ENCODE measurements around the gene TRIM63. TPM values are rescaled to one million over a fixed set of nuclear protein-coding genes. Genes with fewer than 3 reads are reported as not detected.

Gene TRIM63
- total and polyA plus RNA-seq, 2 donors (not counting 3 experiments of a cell fraction or from before 2014, with no cell fraction given), result not detected

DNA sequence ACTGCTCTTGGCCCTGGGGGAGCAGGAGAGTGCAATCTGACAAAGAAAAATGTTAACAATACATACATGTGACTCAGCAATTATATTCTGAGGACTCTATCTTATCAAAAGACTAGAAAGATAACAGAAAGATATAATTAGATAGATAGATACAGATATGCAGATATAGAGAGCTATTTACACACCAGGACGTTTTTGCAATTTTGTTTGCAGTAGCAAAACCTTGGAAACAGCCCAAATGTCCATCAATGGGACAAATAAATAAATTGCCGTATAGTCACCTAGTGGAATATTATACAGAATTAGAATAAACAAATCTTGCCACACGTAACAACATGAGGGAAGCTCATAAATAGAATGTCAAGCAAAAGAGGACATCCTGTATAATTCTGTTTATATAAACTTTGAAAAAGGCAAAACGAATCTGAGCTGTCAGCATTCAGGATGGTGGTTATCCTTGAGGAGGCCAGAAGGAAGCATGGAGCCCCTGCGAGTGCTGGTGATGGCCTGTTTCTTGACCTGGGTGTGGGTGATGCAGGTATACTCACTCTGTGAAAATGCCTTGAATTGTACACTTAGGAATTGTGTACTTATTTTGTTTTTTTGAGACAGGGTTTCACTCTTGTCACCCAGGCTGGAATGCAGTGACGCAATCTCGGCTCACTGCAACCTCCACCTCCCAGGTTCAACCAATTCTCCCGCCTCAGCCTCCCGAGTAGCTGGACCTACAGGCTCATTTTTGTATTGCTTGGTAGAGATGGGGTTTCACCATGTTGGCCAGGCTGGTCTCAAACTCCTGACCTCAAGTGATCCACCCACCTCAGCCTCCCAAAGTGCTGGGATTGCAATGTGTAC is 12.8 kb upstream of the TRIM63 start:
- intact Hi-C loops (cut with micrococcal nuclease), result no loop called here
- POLR2A ChIA-PET, result no interaction called here
- BruUV-seq (replicated peaks), result no TSS peak
- CTCF ChIA-PET, result interaction anchor here (1.0 to 1.3 kb wide), 3 partner anchors 9 to 242 kb away, joined by 3 to 5 read pairs (median 3); no protein-coding TSS in a partner anchor
- TF ChIP-seq FOS (IDR thresholded peaks at IDR 0.05; ENCODE audit: borderline replicate concordance, insufficient read depth, low read length), result no peak
- TF ChIP-seq, protein P1, sequence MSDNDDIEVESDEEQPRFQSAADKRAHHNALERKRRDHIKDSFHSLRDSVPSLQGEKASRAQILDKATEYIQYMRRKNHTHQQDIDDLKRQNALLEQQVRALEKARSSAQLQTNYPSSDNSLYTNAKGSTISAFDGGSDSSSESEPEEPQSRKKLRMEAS (IDR thresholded peaks at IDR 0.05; ENCODE audit: insufficient read depth, insufficient read length), result no peak
- TF ChIP-seq POLR2AphosphoS5 (IDR thresholded peaks at IDR 0.05; ENCODE audit: insufficient read depth, low read depth, low read length), result no peak
- TF ChIP-seq EZH2 (IDR thresholded peaks at IDR 0.05; ENCODE audit: borderline replicate concordance, low read depth, low read length, severe bottlenecking), result no peak
- H3K4me1 ChIP-seq (ENCODE audit: control insufficient read depth, extremely low read depth, insufficient read depth, low read length), result no peaks in the 10 kb centered on the region
- no peaks in the 10 kb centered on the region for H4K20me1 ChIP-seq (replicated peaks; ENCODE audit: control insufficient read depth, extremely low read depth, insufficient read depth, low read length)
- FAIRE-seq, result no peak
- no peak overlapping the region for H3K4me3 ChIP-seq (replicated peaks in 1 of 3; ENCODE audit: insufficient read depth in 1 of 3, low read depth in 1 of 3, low read length in 3 of 3)
- no peak overlapping the region for H3K4me2 ChIP-seq (ENCODE audit: insufficient read depth, low read length)
- H3K36me3 ChIP-seq (ENCODE audit: control insufficient read depth in 2 of 2, extremely low read depth in 1 of 2, insufficient read depth in 2 of 2, low read length in 2 of 2), result no peaks in the 10 kb centered on the region
- dilution Hi-C loops (cut with MboI; ENCODE audit: extremely low pct_ligation_motif_present, low sequenced_read_pairs), result no loop called here
- H3K9ac ChIP-seq (replicated peaks; ENCODE audit: extremely low read depth, insufficient read depth, low read length), result no peak overlapping the region
- H3K79me2 ChIP-seq (ENCODE audit: control insufficient read depth, insufficient read depth, low read length), result no peaks in the 10 kb centered on the region
- no peak overlapping the region for H3K27ac ChIP-seq (ENCODE audit: insufficient read depth, low read depth, low read length)
- H3K27me3 ChIP-seq (ENCODE audit: control insufficient read depth in 2 of 2, insufficient read depth in 2 of 2, low read length in 2 of 2), result peaks cover 0 to 5% of the 10 kb centered on the region in 2 experiments
- H3K9me3 ChIP-seq (replicated peaks; ENCODE audit: control insufficient read depth, insufficient read depth, low read length), result no peaks in the 10 kb centered on the region
- no peaks in the 10 kb centered on the region for H3K9me1 ChIP-seq (replicated peaks; ENCODE audit: control insufficient read depth, extremely low read depth, insufficient read depth, low read length)
- no peak for DNase-seq (ENCODE audit: low read depth, low spot score)
- no peak overlapping the region for H2AFZ ChIP-seq (ENCODE audit: low read depth, low read length)

DNA sequence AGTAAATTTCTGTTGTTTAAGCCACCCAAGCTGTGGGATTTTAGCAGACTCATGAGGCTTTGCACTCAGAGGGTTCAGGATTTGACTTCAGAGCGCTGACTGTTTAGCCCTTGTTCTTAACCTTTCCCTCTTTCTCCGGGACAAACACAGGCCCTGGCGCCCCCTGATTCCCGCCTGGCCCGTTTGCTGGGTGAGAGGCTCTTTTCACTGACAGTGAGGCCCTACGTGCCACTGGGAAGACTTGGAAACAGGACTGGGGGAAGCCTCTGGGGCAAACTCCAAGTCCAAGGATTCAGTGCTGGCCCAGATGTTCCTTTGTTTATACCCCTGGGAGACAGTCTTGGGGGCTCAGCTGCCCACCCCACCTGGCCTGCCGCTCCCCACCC is 11.7 kb upstream of the TRIM63 start:
- H3K9me3 ChIP-seq (replicated peaks; ENCODE audit: control insufficient read depth, insufficient read depth, low read length), result no peaks in the 10 kb centered on the region
- H2AFZ ChIP-seq (ENCODE audit: low read depth, low read length), result no peak overlapping the region
- H4K20me1 ChIP-seq (replicated peaks; ENCODE audit: control insufficient read depth, extremely low read depth, insufficient read depth, low read length), result no peaks in the 10 kb centered on the region
- dilution Hi-C loops (cut with MboI; ENCODE audit: extremely low pct_ligation_motif_present, low sequenced_read_pairs) (no loop called here), intact Hi-C loops (cut with micrococcal nuclease) (no loop called here)
- no TSS peak for BruUV-seq (replicated peaks)
- H3K79me2 ChIP-seq (ENCODE audit: control insufficient read depth, insufficient read depth, low read length), result no peaks in the 10 kb centered on the region
- no peak overlapping the region for H3K27ac ChIP-seq (ENCODE audit: insufficient read depth, low read depth, low read length)
- no peak overlapping the region for H3K9ac ChIP-seq (replicated peaks; ENCODE audit: extremely low read depth, insufficient read depth, low read length)
- H3K9me1 ChIP-seq (replicated peaks; ENCODE audit: control insufficient read depth, extremely low read depth, insufficient read depth, low read length), result no peaks in the 10 kb centered on the region
- H3K4me2 ChIP-seq (ENCODE audit: insufficient read depth, low read length), result no peak overlapping the region
- H3K4me1 ChIP-seq (ENCODE audit: control insufficient read depth, extremely low read depth, insufficient read depth, low read length), result no peaks in the 10 kb centered on the region
- ChIA-PET CTCF (no interaction called here), POLR2A (no interaction called here)
- peaks cover 0 to 3% of the 10 kb centered on the region in 2 experiments for H3K27me3 ChIP-seq (ENCODE audit: control insufficient read depth in 2 of 2, insufficient read depth in 2 of 2, low read length in 2 of 2)
- H3K36me3 ChIP-seq (ENCODE audit: control insufficient read depth in 2 of 2, extremely low read depth in 1 of 2, insufficient read depth in 2 of 2, low read length in 2 of 2), result no peaks in the 10 kb centered on the region
- DNase-seq (ENCODE audit: low read depth, low spot score), result no peak
- no peak for FAIRE-seq
- no peak overlapping the region for H3K4me3 ChIP-seq (replicated peaks in 1 of 3; ENCODE audit: insufficient read depth in 1 of 3, low read depth in 1 of 3, low read length in 3 of 3)
- no peak for TF ChIP-seq GATA2 (IDR thresholded peaks at IDR 0.05; ENCODE audit: insufficient read depth, insufficient read length, low read depth, low read length)
- TF ChIP-seq, protein P2, sequence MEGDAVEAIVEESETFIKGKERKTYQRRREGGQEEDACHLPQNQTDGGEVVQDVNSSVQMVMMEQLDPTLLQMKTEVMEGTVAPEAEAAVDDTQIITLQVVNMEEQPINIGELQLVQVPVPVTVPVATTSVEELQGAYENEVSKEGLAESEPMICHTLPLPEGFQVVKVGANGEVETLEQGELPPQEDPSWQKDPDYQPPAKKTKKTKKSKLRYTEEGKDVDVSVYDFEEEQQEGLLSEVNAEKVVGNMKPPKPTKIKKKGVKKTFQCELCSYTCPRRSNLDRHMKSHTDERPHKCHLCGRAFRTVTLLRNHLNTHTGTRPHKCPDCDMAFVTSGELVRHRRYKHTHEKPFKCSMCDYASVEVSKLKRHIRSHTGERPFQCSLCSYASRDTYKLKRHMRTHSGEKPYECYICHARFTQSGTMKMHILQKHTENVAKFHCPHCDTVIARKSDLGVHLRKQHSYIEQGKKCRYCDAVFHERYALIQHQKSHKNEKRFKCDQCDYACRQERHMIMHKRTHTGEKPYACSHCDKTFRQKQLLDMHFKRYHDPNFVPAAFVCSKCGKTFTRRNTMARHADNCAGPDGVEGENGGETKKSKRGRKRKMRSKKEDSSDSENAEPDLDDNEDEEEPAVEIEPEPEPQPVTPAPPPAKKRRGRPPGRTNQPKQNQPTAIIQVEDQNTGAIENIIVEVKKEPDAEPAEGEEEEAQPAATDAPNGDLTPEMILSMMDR (IDR thresholded peaks at IDR 0.05; ENCODE audit: extremely low read depth in 1 of 2, insufficient read depth in 1 of 2, low read depth in 1 of 2, low read length in 2 of 2), result no peak
- TF ChIP-seq POLR2A (IDR thresholded peaks at IDR 0.05; ENCODE audit: low read depth, low read length), result no peak
- TF ChIP-seq, protein P1 (IDR thresholded peaks at IDR 0.05; ENCODE audit: insufficient read depth, insufficient read length), result no peak
- no peak for TF ChIP-seq MYC (IDR thresholded peaks at IDR 0.05; ENCODE audit: low read depth, low read length)
- TF ChIP-seq EZH2 (IDR thresholded peaks at IDR 0.05; ENCODE audit: borderline replicate concordance, low read depth, low read length, severe bottlenecking), result no peak
- no peak for TF ChIP-seq JUN (IDR thresholded peaks at IDR 0.05; ENCODE audit: borderline replicate concordance, insufficient read depth, insufficient read length, low read depth)
- TF ChIP-seq FOS (IDR thresholded peaks at IDR 0.05; ENCODE audit: borderline replicate concordance, insufficient read depth, low read length), result no peak
- TF ChIP-seq POLR2AphosphoS5 (IDR thresholded peaks at IDR 0.05; ENCODE audit: insufficient read depth, low read depth, low read length), result no peak
